Suprapubic skin (tissue), 4 donors: Measurements from ENCODE around the gene TMEM186.

Experiments used
- EP300 ChIP-seq: sonication (generic); formaldehyde crosslinking; IDR thresholded peaks from one replicate; pipeline ENCODE4 v1.6.1; 2017; ENCODE audit warnings: antibody characterized with exemption
- POLR2A ChIP-seq, 2 donors: fragments of 450-650 bp; IDR thresholded peaks; one replicate each; pipeline ENCODE4 v1.6.1; 2017; ENCODE audit warnings: antibody characterized with exemption in 2 of 2, mild to moderate bottlenecking in 2 of 2, moderate library complexity in 2 of 2
- POLR2AphosphoS5 ChIP-seq, 3 donors: sonication (generic); formaldehyde crosslinking; IDR thresholded peaks; one replicate each; pipeline ENCODE4 v1.6.1; 2017; ENCODE audit warnings: antibody characterized with exemption in 3 of 3
- TF ChIP-seq, protein P1 (sequence below), 2 donors: fragments of 200-600 bp in 1 of 2; fragments of 450-650 bp in 1 of 2; sonication (generic) in 1 of 2; IDR thresholded peaks; one replicate each; pipeline ENCODE4 v1.5.1; 2016 to 2019; ENCODE audit warnings: antibody characterized with exemption in 2 of 2, mild to moderate bottlenecking in 1 of 2, moderate library complexity in 1 of 2

DNA sequence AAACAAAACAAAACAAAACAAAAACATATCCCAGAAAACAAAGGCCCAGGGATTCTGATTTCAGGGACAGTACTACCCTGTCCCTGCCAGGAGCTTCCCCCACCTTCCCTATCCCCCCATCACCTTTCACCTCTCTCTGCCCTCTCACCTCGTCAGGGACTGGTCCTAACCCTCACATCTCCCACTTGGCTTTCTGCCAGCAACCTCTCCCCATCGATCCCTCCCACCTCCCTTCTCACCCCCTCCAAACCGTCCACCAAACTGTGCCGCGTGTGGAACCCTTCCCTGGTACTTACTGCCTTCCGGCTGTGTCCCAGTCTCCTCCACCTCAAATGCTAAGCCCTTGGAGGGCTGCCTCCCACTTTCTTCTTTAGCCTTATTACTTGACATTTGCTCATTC, 36.4 kb downstream of the TMEM186 start:
- TF ChIP-seq POLR2AphosphoS5 (IDR thresholded peaks at IDR 0.05), result no peak
- TF ChIP-seq, protein P1, sequence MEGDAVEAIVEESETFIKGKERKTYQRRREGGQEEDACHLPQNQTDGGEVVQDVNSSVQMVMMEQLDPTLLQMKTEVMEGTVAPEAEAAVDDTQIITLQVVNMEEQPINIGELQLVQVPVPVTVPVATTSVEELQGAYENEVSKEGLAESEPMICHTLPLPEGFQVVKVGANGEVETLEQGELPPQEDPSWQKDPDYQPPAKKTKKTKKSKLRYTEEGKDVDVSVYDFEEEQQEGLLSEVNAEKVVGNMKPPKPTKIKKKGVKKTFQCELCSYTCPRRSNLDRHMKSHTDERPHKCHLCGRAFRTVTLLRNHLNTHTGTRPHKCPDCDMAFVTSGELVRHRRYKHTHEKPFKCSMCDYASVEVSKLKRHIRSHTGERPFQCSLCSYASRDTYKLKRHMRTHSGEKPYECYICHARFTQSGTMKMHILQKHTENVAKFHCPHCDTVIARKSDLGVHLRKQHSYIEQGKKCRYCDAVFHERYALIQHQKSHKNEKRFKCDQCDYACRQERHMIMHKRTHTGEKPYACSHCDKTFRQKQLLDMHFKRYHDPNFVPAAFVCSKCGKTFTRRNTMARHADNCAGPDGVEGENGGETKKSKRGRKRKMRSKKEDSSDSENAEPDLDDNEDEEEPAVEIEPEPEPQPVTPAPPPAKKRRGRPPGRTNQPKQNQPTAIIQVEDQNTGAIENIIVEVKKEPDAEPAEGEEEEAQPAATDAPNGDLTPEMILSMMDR (IDR thresholded peaks at IDR 0.05), result no peak
- no peak for TF ChIP-seq POLR2A (IDR thresholded peaks at IDR 0.05)
- TF ChIP-seq EP300, result no peak
